ENCODE data around the gene SCT. TPM values are rescaled to one million over a fixed set of nuclear protein-coding genes. Genes with fewer than 3 reads are reported as not detected.

The SCT gene
- total and polyA plus RNA-seq, 2 of the 4 experiments (the other 2 are of a cell fraction): not detected

GRCh38 chr11:608791-609251 lies 18.2 kb downstream of the SCT start:
- H3K56ac ChIP-seq (ENCODE audit: extremely low read depth, insufficient read depth, low read length): no peak overlapping the region
- intact Hi-C loops (cut with micrococcal nuclease): no loop called here
- no peak overlapping the region for H3K14ac ChIP-seq (replicated peaks; ENCODE audit: low read depth, low read length)
- H3K36me3 ChIP-seq (ENCODE audit: control insufficient read depth, insufficient read depth, low read length): peaks cover 90% of the 10 kb centered on the region
- in situ Hi-C loops (cut with MboI; ENCODE audit: low sequenced_read_pairs): no loop called here
- H3K4ac ChIP-seq (ENCODE audit: low read depth, low read length): no peak overlapping the region
- H2BK120ac ChIP-seq (ENCODE audit: low read depth, low read length): no peak overlapping the region
- TF ChIP-seq RFX5 (IDR thresholded peaks at IDR 0.05; ENCODE audit: low read depth, low read length): no peak
- no peak for TF ChIP-seq NFE2L2 (IDR thresholded peaks at IDR 0.05; ENCODE audit: low read depth, low read length)
- TF ChIP-seq MXI1 (IDR thresholded peaks at IDR 0.05; ENCODE audit: borderline replicate concordance, low read depth, low read length): no peak
- TF ChIP-seq CEBPB (IDR thresholded peaks at IDR 0.05; ENCODE audit: low read depth, low read length): no peak
- no peak for TF ChIP-seq CHD1 (IDR thresholded peaks at IDR 0.05; ENCODE audit: low read depth, low read length)
- TF ChIP-seq MAZ (IDR thresholded peaks at IDR 0.05; ENCODE audit: borderline replicate concordance, low read depth, low read length): no peak
- TF ChIP-seq BHLHE40 (IDR thresholded peaks at IDR 0.05; ENCODE audit: low read depth, low read length): no peak
- TF ChIP-seq RCOR1 (IDR thresholded peaks at IDR 0.05; ENCODE audit: insufficient replicate concordance, low read length): no peak
- TF ChIP-seq POLR2A (IDR thresholded peaks at IDR 0.05; ENCODE audit: low read depth, low read length): no peak
- no peak for TF ChIP-seq MAFK (IDR thresholded peaks at IDR 0.05; ENCODE audit: low read depth, low read length)
- TF ChIP-seq FOS (IDR thresholded peaks at IDR 0.05; ENCODE audit: low read depth, low read length): no peak
- no peak for TF ChIP-seq SMC3 (IDR thresholded peaks at IDR 0.05; ENCODE audit: low read depth, low read length)
- H3K18ac ChIP-seq (ENCODE audit: low read depth, low read length): no peak overlapping the region
- no TSS peak for BruUV-seq (replicated peaks)
- no peak overlapping the region for H2BK15ac ChIP-seq (ENCODE audit: low read depth, low read length)
- no peaks in the 10 kb centered on the region for H3K4me1 ChIP-seq (ENCODE audit: control insufficient read depth, insufficient read depth, low read length)
- no peak overlapping the region for H3K4me3 ChIP-seq (ENCODE audit: insufficient read depth, low read depth, low read length)
- peaks cover 25% of the 10 kb centered on the region for H4K20me1 ChIP-seq (ENCODE audit: insufficient read depth, low read length)
- no peaks in the 10 kb centered on the region for H3K27me3 ChIP-seq (ENCODE audit: control insufficient read depth, insufficient read depth, low read length)
- no peaks in the 10 kb centered on the region for H3K9me3 ChIP-seq (ENCODE audit: control insufficient read depth, insufficient read depth, low read length)
- no peak overlapping the region for H4K91ac ChIP-seq (ENCODE audit: insufficient read depth, low read depth, low read length)
- peaks cover 0 to 20% of the 10 kb centered on the region in 2 experiments; a peak in 2 of 4 replicates for H3K79me1 ChIP-seq (ENCODE audit: low read depth in 1 of 2, low read length in 2 of 2)
- H2AK5ac ChIP-seq (ENCODE audit: low read depth, low read length): no peak overlapping the region
- no peak for ATAC-seq (ENCODE audit: low read depth)
- H2AK9ac ChIP-seq (replicated peaks; ENCODE audit: low read depth, low read length, poor library complexity): no peak overlapping the region
- no peak overlapping the region for H3K27ac ChIP-seq (ENCODE audit: insufficient read depth, low read length)
- no peak overlapping the region for H3K9ac ChIP-seq (ENCODE audit: low read depth, low read length)
- dilution Hi-C loops (cut with HindIII; ENCODE audit: low sequenced_read_pairs, unreplicated experiment): no loop called here
- no peak overlapping the region for H2BK20ac ChIP-seq (ENCODE audit: low read depth, low read length)
- no peak for DNase-seq
- H3K23ac ChIP-seq (ENCODE audit: low read depth, low read length): no peak overlapping the region
- H4K8ac ChIP-seq (ENCODE audit: low read depth in 2 of 2, low read length in 2 of 2): no peak overlapping the region
- no peaks in the 10 kb centered on the region for H3K9me1 ChIP-seq (ENCODE audit: insufficient read depth, low read length)
- H2AFZ ChIP-seq (replicated peaks; ENCODE audit: low read length, poor library complexity): no peak overlapping the region
- H2BK5ac ChIP-seq (ENCODE audit: low read depth, low read length, poor library complexity, severe bottlenecking): no peak overlapping the region
- CTCF ChIA-PET: no interaction called here
- POLR2A ChIA-PET (ENCODE audit: unreplicated experiment): no interaction called here
- no peak overlapping the region for H4K5ac ChIP-seq (ENCODE audit: low read depth, low read length)
- H3K4me2 ChIP-seq (ENCODE audit: low read depth, low read length): no peak overlapping the region
- 96% methylated on average over 5 of the region's 28 CpGs; no CpG with 5 or more reads in 1 of the 2 experiments for WGBS, 2 experiments (ENCODE audit: extremely low coverage in 2 of 2, insufficient read length in 1 of 2)

All from IMR-90 (cell line).